ENCODE data around the gene CAMLG. TPM values are rescaled to one million over a fixed set of nuclear protein-coding genes. Genes with fewer than 3 reads are reported as not detected.
"Not testable (repeated sequence)": the region's sequence is repeated elsewhere in the genome, so short reads cannot be mapped to it uniquely, and the experiment has no call there.

CAMLG gene
- polyA plus RNA-seq, 3 donors, result 17.5 to 20.8 (median 17.8) TPM

DNA sequence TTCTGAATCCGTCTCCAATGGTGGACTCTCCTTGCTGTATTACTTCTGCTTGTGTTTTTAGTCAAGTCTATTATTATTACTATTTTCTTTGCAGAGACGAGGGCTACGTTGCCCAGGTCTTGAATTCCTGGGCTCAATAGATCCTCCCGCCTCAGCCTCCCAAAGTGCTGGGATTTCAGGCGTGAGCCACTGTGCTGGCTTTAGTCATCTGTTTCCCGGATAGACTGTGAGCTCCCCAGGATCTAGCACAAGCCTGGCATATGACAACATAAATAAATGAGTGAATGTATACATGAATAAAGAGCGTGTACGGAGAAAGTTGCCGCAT is 19.8 kb downstream of the CAMLG start:
- Mint-ChIP-seq H3K27ac (peak overlapping the region in 6 of 7 donors; percentile 23 to 98 (median 83)), H3K4me1 (peaks cover 30% of the 10 kb centered on the region), H3K4me3 (peak overlapping the region; percentile 99 to 100), H3K36me3 (peaks cover 0 to 4% of the 10 kb centered on the region in 2 donors), H3K9me3 (peaks cover 0 to 2% (median 2%) of the 10 kb centered on the region in 7 donors), H3K27me3 (ENCODE audit: low read depth in 3 of 3) (peaks cover 0 to 2% (median 0%) of the 10 kb centered on the region in 3 donors)
- no peak for DNase-seq
- Histone ChIP-seq H3K9ac (ENCODE audit: insufficient read depth, low read length, poor library complexity, severe bottlenecking) (peak overlapping the region; percentile 82), H2AFZ (ENCODE audit: insufficient read depth, low read depth, low read length, poor library complexity, severe bottlenecking) (peak overlapping the region; percentile 85), H3K4me3 (replicated peaks in 1 of 3; ENCODE audit: low read depth in 2 of 3, low read length in 3 of 3) (peak overlapping the region; percentile 75 to 91 (median 82)), H3K36me3 (replicated peaks in 1 of 2; ENCODE audit: control insufficient read depth in 1 of 2, insufficient read depth in 2 of 2, low read length in 2 of 2) (no peaks in the 10 kb centered on the region), H3K27me3 (ENCODE audit: control insufficient read depth in 2 of 2, insufficient read depth in 2 of 2, low read length in 2 of 2) (no peaks in the 10 kb centered on the region), H3K27ac (ENCODE audit: low read depth in 1 of 2, low read length in 2 of 2) (no peak overlapping the region), H3K4me1 (ENCODE audit: control insufficient read depth in 1 of 2, insufficient read depth in 2 of 2, low read length in 2 of 2) (peaks cover 24 to 26% of the 10 kb centered on the region in 2 donors), H3K4me2 (replicated peaks; ENCODE audit: extremely low read depth, low read length, poor library complexity, severe bottlenecking) (peak overlapping the region; percentile 90), H3K79me2 (ENCODE audit: insufficient read depth, low read length) (peaks cover 45% of the 10 kb centered on the region), H4K20me1 (ENCODE audit: insufficient read depth, low read length) (no peaks in the 10 kb centered on the region), H3K9me3 (replicated peaks in 1 of 2; ENCODE audit: control insufficient read depth in 1 of 2, insufficient read depth in 1 of 2, low read length in 2 of 2) (no peaks in the 10 kb centered on the region)
- intact Hi-C loops (cut with micrococcal nuclease), result loop anchor here in 1 of 2 donors (1.0 to 10.0 kb wide), 2 partner anchors 20 to 87 kb away; partner anchors contain the start of genes C5orf24 and CAMLG
- WGBS (ENCODE audit: insufficient coverage), result 29% methylated on average over 7 of the region's 9 CpGs
- TF ChIP-seq CTCF (IDR thresholded peaks at IDR 0.05), result no peak

DNA sequence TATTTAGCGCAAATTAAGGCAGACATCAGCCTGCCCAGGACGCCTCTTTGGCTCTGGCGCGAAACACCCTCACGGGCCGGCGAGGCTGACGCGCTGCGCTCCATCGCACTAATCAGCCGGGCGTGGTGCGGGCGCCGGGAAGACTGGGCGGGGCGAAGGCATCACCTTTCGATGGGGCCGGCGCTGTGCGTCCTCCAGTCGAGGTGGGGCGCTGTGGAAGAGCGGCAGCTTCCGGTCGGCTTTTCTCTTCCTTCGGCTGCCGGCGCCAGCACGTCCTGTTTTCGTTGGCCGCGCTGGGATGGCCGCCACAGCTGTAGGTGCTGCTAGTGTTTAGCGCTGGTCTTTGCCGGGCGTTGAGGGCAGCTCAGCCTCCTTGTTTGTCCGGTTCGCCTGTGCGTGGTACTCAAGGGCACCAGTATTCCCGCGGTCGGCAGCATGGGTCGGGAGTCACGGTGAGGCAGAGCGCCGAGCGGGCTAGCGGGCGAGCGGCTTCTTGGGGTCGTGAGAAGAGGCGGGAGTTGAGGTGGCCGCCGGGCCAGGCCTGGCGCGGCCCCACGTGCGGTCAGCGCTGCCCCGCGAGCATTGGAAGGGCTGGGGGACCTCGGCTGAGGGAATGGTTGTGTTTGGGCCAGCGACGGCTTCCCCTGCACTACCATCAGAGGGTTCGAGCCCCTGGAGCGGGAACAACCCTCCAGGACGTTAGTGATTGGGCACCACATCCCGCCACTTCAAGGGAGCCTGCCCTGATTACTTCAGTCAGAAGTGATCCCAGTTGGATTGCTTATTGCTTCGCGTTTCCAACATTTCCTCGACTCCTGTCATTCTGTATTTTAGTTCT is 20.4 kb downstream of the CAMLG start, which contains the start of gene DDX46:
Gene DDX46, plus strand, starts transcription at position 276 of the 838 bp plus-strand sequence. Its CDS starts 160 bp downstream, at position 436.
- peaks cover 51% of the 10 kb centered on the region for H3K79me2 ChIP-seq (ENCODE audit: insufficient read depth, low read length)
- Mint-ChIP-seq H3K27ac (peak within 1 kb of the TSS; percentile 90 to 98 (median 95)), H3K4me1 (peaks cover 32% of the 10 kb centered on the region), H3K36me3 (peaks cover 2 to 4% of the 10 kb centered on the region in 2 donors), H3K4me3 (peak within 1 kb of the TSS; percentile 99 to 100), H3K9me3 (peaks cover 0 to 2% (median 2%) of the 10 kb centered on the region in 7 donors), H3K27me3 (ENCODE audit: low read depth in 3 of 3) (peaks cover 0 to 1% (median 0%) of the 10 kb centered on the region in 3 donors)
- peak within 1 kb of the TSS; percentile 90 for H3K4me2 ChIP-seq (replicated peaks; ENCODE audit: extremely low read depth, low read length, poor library complexity, severe bottlenecking)
- peaks cover 6% of the 10 kb centered on the region for H4K20me1 ChIP-seq (ENCODE audit: insufficient read depth, low read length)
- H3K4me3 ChIP-seq (replicated peaks in 1 of 3; ENCODE audit: low read depth in 2 of 3, low read length in 3 of 3), result peak within 1 kb of the TSS; percentile 75 to 91 (median 82)
- H3K27ac ChIP-seq (ENCODE audit: low read depth in 1 of 2, low read length in 2 of 2), result peak within 1 kb of the TSS; percentile 48 to 86
- TF ChIP-seq CTCF (IDR thresholded peaks at IDR 0.05), result peak; percentile 82
- intact Hi-C loops (cut with micrococcal nuclease), result loop anchor here in 1 of 2 donors (1.0 to 10.0 kb wide), 2 partner anchors 20 to 86 kb away; partner anchors contain the start of genes C5orf24 and CAMLG
- WGBS (ENCODE audit: insufficient coverage), result under 1% methylated on average over 73 of the region's 73 CpGs
- H3K36me3 ChIP-seq (replicated peaks in 1 of 2; ENCODE audit: control insufficient read depth in 1 of 2, insufficient read depth in 2 of 2, low read length in 2 of 2), result peaks cover 0 to under 1% of the 10 kb centered on the region in 2 donors
- peaks cover 25 to 29% of the 10 kb centered on the region in 2 donors for H3K4me1 ChIP-seq (ENCODE audit: control insufficient read depth in 1 of 2, insufficient read depth in 2 of 2, low read length in 2 of 2)
- H3K27me3 ChIP-seq (ENCODE audit: control insufficient read depth in 2 of 2, insufficient read depth in 2 of 2, low read length in 2 of 2), result no peaks in the 10 kb centered on the region
- H3K9me3 ChIP-seq (replicated peaks in 1 of 2; ENCODE audit: control insufficient read depth in 1 of 2, insufficient read depth in 1 of 2, low read length in 2 of 2), result no peaks in the 10 kb centered on the region
- peak within 1 kb of the TSS; percentile 82 for H3K9ac ChIP-seq (ENCODE audit: insufficient read depth, low read length, poor library complexity, severe bottlenecking)
- peak within 1 kb of the TSS; percentile 85 for H2AFZ ChIP-seq (ENCODE audit: insufficient read depth, low read depth, low read length, poor library complexity, severe bottlenecking)
- peak; percentile 87 to 91 (median 89) for DNase-seq

DNA sequence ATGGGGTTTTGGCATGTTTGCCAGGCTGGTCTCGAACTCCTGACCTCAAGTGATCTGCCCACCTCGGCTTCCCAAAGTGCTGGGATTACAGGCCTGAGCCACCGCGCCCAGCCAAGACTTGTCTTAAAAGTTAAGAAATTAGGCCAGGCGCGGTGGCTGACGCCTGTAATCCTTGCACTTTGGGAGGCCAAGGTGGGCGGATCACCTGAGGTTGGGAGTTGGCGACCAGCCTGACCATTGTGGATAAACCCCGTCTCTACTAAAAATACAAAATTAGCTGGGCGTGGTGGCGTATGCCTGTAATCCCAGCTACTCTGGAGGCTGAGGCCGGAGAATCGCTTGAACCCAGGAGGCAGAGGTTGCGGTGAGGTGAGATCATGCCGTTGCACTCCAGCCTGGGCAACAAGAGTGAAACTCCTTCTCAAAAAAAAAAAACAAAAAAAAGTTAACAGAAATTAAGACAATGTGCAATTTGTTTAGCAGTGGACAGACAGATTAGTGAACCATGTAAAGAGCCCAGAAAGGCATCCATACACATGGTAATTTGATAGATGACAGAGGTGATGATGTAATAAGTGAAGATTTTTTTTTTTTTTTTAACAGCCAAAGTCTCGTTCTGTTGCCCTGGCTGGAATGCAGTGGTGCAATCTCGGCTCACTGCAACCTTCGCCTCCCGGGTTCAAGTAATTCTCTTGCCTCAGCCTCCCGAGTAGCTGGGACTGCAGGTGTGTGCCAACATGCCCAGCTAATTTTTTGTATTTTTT is 29.4 kb downstream of the CAMLG start:
- 95% methylated on average over 17 of the region's 21 CpGs for WGBS (ENCODE audit: insufficient coverage)
- H2AFZ ChIP-seq (ENCODE audit: insufficient read depth, low read depth, low read length, poor library complexity, severe bottlenecking); H3K27ac ChIP-seq (ENCODE audit: low read depth in 1 of 2, low read length in 2 of 2); DNase-seq; H3K27ac Mint-ChIP-seq; H3K4me1 Mint-ChIP-seq; H3K4me1 ChIP-seq (ENCODE audit: control insufficient read depth in 1 of 2, insufficient read depth in 2 of 2, low read length in 2 of 2); H3K4me3 ChIP-seq (replicated peaks in 1 of 3; ENCODE audit: low read depth in 2 of 3, low read length in 3 of 3); intact Hi-C loops (cut with micrococcal nuclease); H3K4me3 Mint-ChIP-seq; H3K9ac ChIP-seq (ENCODE audit: insufficient read depth, low read length, poor library complexity, severe bottlenecking); H3K9me3 ChIP-seq (replicated peaks in 1 of 2; ENCODE audit: control insufficient read depth in 1 of 2, insufficient read depth in 1 of 2, low read length in 2 of 2); H3K27me3 ChIP-seq (ENCODE audit: control insufficient read depth in 2 of 2, insufficient read depth in 2 of 2, low read length in 2 of 2); H4K20me1 ChIP-seq (ENCODE audit: insufficient read depth, low read length); H3K4me2 ChIP-seq (replicated peaks; ENCODE audit: extremely low read depth, low read length, poor library complexity, severe bottlenecking); H3K9me3 Mint-ChIP-seq; H3K27me3 Mint-ChIP-seq (ENCODE audit: low read depth in 3 of 3): not testable (repeated sequence)
- peaks cover 58 to 84% of the 10 kb centered on the region in 2 donors for H3K36me3 Mint-ChIP-seq
- Histone ChIP-seq H3K79me2 (ENCODE audit: insufficient read depth, low read length) (peaks cover 22% of the 10 kb centered on the region), H3K36me3 (replicated peaks in 1 of 2; ENCODE audit: control insufficient read depth in 1 of 2, insufficient read depth in 2 of 2, low read length in 2 of 2) (peaks cover 68 to 89% of the 10 kb centered on the region in 2 donors)
